NB4 (cell line): ENCODE data around the gene GALNT18.

Experiments
- CTCF ChIP-seq: IDR thresholded peaks from one replicate; pipeline ENCODE4 v1.5.1; 2012; ENCODE audit warnings: low read depth, low read length
- TF ChIP-seq, protein P1 (sequence below): IDR thresholded peaks from 2 replicates; pipeline ENCODE4 v1.6.1; 2011; ENCODE audit warnings: low read depth, low read length

- no peak for TF ChIP-seq CTCF
- TF ChIP-seq, protein P1, sequence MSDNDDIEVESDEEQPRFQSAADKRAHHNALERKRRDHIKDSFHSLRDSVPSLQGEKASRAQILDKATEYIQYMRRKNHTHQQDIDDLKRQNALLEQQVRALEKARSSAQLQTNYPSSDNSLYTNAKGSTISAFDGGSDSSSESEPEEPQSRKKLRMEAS = no peak
Measured at GRCh38 chr11:11268119-11268518, 353.7 kb downstream of the GALNT18 start.
